ENCODE data around the gene GLP1R.

GLP1R gene

DNA sequence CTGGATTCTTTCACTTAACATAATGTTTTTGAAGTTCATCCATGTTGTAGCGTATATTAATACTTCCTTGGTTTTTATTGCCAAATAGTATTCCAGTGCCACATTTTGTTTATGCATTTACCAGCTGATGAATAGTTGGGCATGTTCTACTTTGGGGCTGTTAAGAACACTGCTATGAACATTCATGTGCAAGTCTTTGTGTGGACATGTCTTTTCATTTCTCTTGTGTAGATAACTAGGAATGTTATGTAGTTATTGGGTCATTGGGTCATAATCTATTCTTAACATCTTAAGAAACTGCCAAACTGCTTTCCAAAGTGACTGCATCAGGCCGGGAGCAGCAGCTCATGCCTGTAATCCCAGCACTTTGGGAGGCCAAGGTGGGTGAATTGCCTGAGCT, 43.8 kb upstream of the GLP1R start:
- no peaks in the 10 kb centered on the region for H3K36me3 ChIP-seq (ENCODE audit: insufficient read depth, low read length)
- H3K79me2 ChIP-seq (ENCODE audit: insufficient read depth, low read length) = no peaks in the 10 kb centered on the region
- no peak overlapping the region for H3K4me3 ChIP-seq (ENCODE audit: low read depth, low read length, poor library complexity, severe bottlenecking)
- H3K9ac ChIP-seq (ENCODE audit: low read length) = no peak overlapping the region
- H3K4me1 ChIP-seq (ENCODE audit: insufficient read depth, low read length, severe bottlenecking) = no peaks in the 10 kb centered on the region
- no peak overlapping the region for H3K4me2 ChIP-seq (ENCODE audit: low read length)
- H3F3A ChIP-seq (ENCODE audit: insufficient read depth, low read length) = no peaks in the 10 kb centered on the region
- H2AFZ ChIP-seq (ENCODE audit: low read length) = no peak overlapping the region
- H3K27me3 ChIP-seq (ENCODE audit: insufficient read depth, low read length) = no peaks in the 10 kb centered on the region
- TF ChIP-seq, protein P1, sequence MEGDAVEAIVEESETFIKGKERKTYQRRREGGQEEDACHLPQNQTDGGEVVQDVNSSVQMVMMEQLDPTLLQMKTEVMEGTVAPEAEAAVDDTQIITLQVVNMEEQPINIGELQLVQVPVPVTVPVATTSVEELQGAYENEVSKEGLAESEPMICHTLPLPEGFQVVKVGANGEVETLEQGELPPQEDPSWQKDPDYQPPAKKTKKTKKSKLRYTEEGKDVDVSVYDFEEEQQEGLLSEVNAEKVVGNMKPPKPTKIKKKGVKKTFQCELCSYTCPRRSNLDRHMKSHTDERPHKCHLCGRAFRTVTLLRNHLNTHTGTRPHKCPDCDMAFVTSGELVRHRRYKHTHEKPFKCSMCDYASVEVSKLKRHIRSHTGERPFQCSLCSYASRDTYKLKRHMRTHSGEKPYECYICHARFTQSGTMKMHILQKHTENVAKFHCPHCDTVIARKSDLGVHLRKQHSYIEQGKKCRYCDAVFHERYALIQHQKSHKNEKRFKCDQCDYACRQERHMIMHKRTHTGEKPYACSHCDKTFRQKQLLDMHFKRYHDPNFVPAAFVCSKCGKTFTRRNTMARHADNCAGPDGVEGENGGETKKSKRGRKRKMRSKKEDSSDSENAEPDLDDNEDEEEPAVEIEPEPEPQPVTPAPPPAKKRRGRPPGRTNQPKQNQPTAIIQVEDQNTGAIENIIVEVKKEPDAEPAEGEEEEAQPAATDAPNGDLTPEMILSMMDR (IDR thresholded peaks at IDR 0.05; ENCODE audit: low read length) = no peak
- TF ChIP-seq EZH2 (IDR thresholded peaks at IDR 0.05; ENCODE audit: borderline replicate concordance, low read length) = no peak
- no peak overlapping the region for H3K27ac ChIP-seq (ENCODE audit: low read depth, low read length, poor library complexity, severe bottlenecking)
- H4K20me1 ChIP-seq (ENCODE audit: insufficient read depth, low read length) = no peaks in the 10 kb centered on the region
- H3K9me2 ChIP-seq (ENCODE audit: low read depth, low read length) = no peaks in the 10 kb centered on the region
- H3K9me3 ChIP-seq (ENCODE audit: low read length) = no peaks in the 10 kb centered on the region

GRCh38 chr6:39005774-39006173, 42.8 kb upstream of the GLP1R start:
- Histone ChIP-seq H3K9me3 (ENCODE audit: low read length) (no peaks in the 10 kb centered on the region), H3K27me3 (ENCODE audit: insufficient read depth, low read length) (no peaks in the 10 kb centered on the region), H3K4me3 (ENCODE audit: low read depth, low read length, poor library complexity, severe bottlenecking) (no peak overlapping the region), H3K4me2 (ENCODE audit: low read length) (no peak overlapping the region), H3K79me2 (ENCODE audit: insufficient read depth, low read length) (no peaks in the 10 kb centered on the region), H3F3A (ENCODE audit: insufficient read depth, low read length) (no peaks in the 10 kb centered on the region), H4K20me1 (ENCODE audit: insufficient read depth, low read length) (no peaks in the 10 kb centered on the region), H3K36me3 (ENCODE audit: insufficient read depth, low read length) (no peaks in the 10 kb centered on the region), H3K4me1 (ENCODE audit: insufficient read depth, low read length, severe bottlenecking) (no peaks in the 10 kb centered on the region), H3K27ac (ENCODE audit: low read depth, low read length, poor library complexity, severe bottlenecking) (no peak overlapping the region), H3K9me2 (ENCODE audit: low read depth, low read length) (no peaks in the 10 kb centered on the region), H2AFZ (ENCODE audit: low read length) (no peak overlapping the region), H3K9ac (ENCODE audit: low read length) (no peak overlapping the region)
- TF ChIP-seq, protein P1 (IDR thresholded peaks at IDR 0.05; ENCODE audit: low read length) = no peak
- no peak for TF ChIP-seq EZH2 (IDR thresholded peaks at IDR 0.05; ENCODE audit: borderline replicate concordance, low read length)

GRCh38 chr6:39007575-39007974, 41.0 kb upstream of the GLP1R start:
- Histone ChIP-seq H2AFZ (ENCODE audit: low read length) (no peak overlapping the region), H3K27me3 (ENCODE audit: insufficient read depth, low read length) (no peaks in the 10 kb centered on the region), H3K4me2 (ENCODE audit: low read length) (no peak overlapping the region), H3K9me2 (ENCODE audit: low read depth, low read length) (no peaks in the 10 kb centered on the region), H3F3A (ENCODE audit: insufficient read depth, low read length) (no peaks in the 10 kb centered on the region), H3K4me1 (ENCODE audit: insufficient read depth, low read length, severe bottlenecking) (no peaks in the 10 kb centered on the region), H3K79me2 (ENCODE audit: insufficient read depth, low read length) (no peaks in the 10 kb centered on the region), H3K36me3 (ENCODE audit: insufficient read depth, low read length) (no peaks in the 10 kb centered on the region), H3K27ac (ENCODE audit: low read depth, low read length, poor library complexity, severe bottlenecking) (no peak overlapping the region), H3K4me3 (ENCODE audit: low read depth, low read length, poor library complexity, severe bottlenecking) (no peak overlapping the region), H4K20me1 (ENCODE audit: insufficient read depth, low read length) (no peaks in the 10 kb centered on the region), H3K9ac (ENCODE audit: low read length) (no peak overlapping the region), H3K9me3 (ENCODE audit: low read length) (no peaks in the 10 kb centered on the region)
- TF ChIP-seq, protein P1 (IDR thresholded peaks at IDR 0.05; ENCODE audit: low read length) = no peak
- TF ChIP-seq EZH2 (IDR thresholded peaks at IDR 0.05; ENCODE audit: borderline replicate concordance, low read length) = no peak

Measured in OCI-LY1 (cell line).